ENCODE data around the gene SLC46A3.

DNA sequence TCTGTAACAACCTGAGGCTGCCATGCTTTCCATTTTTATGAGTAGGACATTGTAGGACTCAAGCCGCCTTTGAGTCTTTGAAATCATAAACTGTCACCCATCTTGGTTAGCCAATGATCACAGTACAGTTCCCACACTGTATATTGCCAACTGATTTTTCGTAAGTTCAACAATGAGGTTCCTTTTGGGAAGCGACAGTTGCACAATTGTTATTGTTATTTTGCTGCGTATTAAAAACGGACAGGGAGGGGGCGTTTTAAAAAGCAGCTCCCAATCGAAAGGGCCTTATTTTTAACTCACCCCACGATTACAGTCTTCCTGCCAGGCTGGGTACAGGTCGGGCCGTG is 601 bp downstream of the SLC46A3 start:
- no peak for TF ChIP-seq ARNT (IDR thresholded peaks at IDR 0.05)
- TF ChIP-seq ZNF384 (IDR thresholded peaks at IDR 0.05), result no peak
- no peak for TF ChIP-seq FOXA1 (IDR thresholded peaks at IDR 0.05)
- TF ChIP-seq ELF4 (IDR thresholded peaks at IDR 0.05), result no peak
- no peak for TF ChIP-seq TARDBP (IDR thresholded peaks at IDR 0.05)
- no peak for TF ChIP-seq BHLHE40 (IDR thresholded peaks at IDR 0.05; ENCODE audit: borderline replicate concordance)
- no peak for TF ChIP-seq SP1 (IDR thresholded peaks at IDR 0.05)
- no peak for TF ChIP-seq FOXK2 (IDR thresholded peaks at IDR 0.05)
- no peak for TF ChIP-seq FOXM1 (IDR thresholded peaks at IDR 0.05; ENCODE audit: borderline replicate concordance)

All from HEK293T (cell line).